Tibial nerve (tissue), 4 donors: Measurements from ENCODE around the gene TCF19. TPM values are rescaled to one million over a fixed set of nuclear protein-coding genes. Genes with fewer than 3 reads are reported as not detected.

ENCODE experiments used
- DNase-seq, 2 donors: peaks; one replicate each; pipeline ENCODE4 v3.0.0-alpha.2; 2019; ENCODE audit warnings: low spot score in 2 of 2
- H3K27ac ChIP-seq, 4 donors: fragments of 200-600 bp; sonication (generic) in 3 of 4; one replicate each; pipeline ENCODE4 v1.5.1; 2017 to 2019; ENCODE audit warnings: mild to moderate bottlenecking in 1 of 4
- H3K27me3 ChIP-seq, 2 donors: fragments of 200-600 bp; sonication (generic) in 1 of 2; one replicate each; pipeline versions ENCODE4 v1.5.1 to v1.6.0; 2017 to 2019
- H3K36me3 ChIP-seq, 3 donors: fragments of 200-600 bp; sonication (generic); one replicate each; pipeline ENCODE4 v1.5.1; 2018 to 2019
- H3K4me1 ChIP-seq, 4 donors: fragments of 200-600 bp; sonication (generic) in 3 of 4; one replicate each; pipeline ENCODE4 v1.5.1; 2017 to 2019
- H3K4me3 ChIP-seq, 4 donors: fragments of 200-600 bp; sonication (generic) in 3 of 4; one replicate each; pipeline ENCODE4 v1.5.1; 2017 to 2019; ENCODE audit warnings: mild to moderate bottlenecking in 1 of 4, moderate library complexity in 1 of 4
- H3K9me3 ChIP-seq, 4 donors: fragments of 200-600 bp; sonication (generic) in 3 of 4; one replicate each; pipeline ENCODE4 v1.5.1; 2017 to 2019
- EP300 ChIP-seq, 2 donors: sonication (generic); formaldehyde crosslinking; IDR thresholded peaks; one replicate each; pipeline ENCODE4 v1.6.1; 2017; ENCODE audit warnings: antibody characterized with exemption in 2 of 2, mild to moderate bottlenecking in 1 of 2
- POLR2A ChIP-seq, 2 donors: fragments of 450-650 bp; IDR thresholded peaks; one replicate each; pipeline ENCODE4 v1.6.1; 2017; ENCODE audit warnings: antibody characterized with exemption in 2 of 2, mild to moderate bottlenecking in 2 of 2, moderate library complexity in 2 of 2
- whole genome bisulfite sequencing, 2 donors: methylation state at CpG; one replicate each; pipeline ENCODE4 v1.1.5; 2018; 5-methylcytosine and 5-hydroxymethylcytosine counted together
- total RNA-seq, 4 donors: library from RNA; depleted of rRNA; stranded (reverse); fragments of >200 nt; gene quantifications; one replicate each; pipeline ENCODE4 v1.1.0, GENCODE V29; 2016
- TF ChIP-seq, protein P1 (sequence below), 5 experiments: fragments of 200-600 bp in 3 of 5; fragments of 450-650 bp in 2 of 5; sonication (generic) in 3 of 5; IDR thresholded peaks; one replicate each; pipeline ENCODE4 v1.5.1; 2016 to 2019; ENCODE audit warnings: antibody characterized with exemption in 5 of 5, mild to moderate bottlenecking in 3 of 5, moderate library complexity in 2 of 5

The TCF19 gene
- total RNA-seq, 4 donors from 2014 or later, result 1.2 to 4.6 (median 4.0) TPM

DNA sequence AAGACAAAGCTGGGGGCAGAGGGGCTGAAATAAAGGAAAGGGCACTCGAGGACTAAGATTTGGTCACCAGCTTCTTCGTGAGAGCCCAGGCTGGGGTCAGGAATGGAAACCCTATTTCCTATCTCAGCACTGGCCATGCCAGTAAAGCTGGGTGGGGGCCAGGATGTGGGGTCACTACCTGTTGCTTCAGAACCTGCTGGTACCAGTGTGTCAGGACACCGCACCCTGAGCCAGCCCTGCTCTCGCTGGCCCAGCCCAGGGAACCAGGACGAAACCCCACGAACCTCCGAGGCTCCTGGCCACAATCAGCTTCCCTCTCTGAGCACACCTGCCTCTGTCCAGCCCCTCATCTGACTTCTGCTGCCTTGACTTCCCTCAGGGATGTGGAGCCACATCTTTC is 40.2 kb upstream of the TCF19 start:
- Histone ChIP-seq H3K9me3 (no peaks in the 10 kb centered on the region), H3K4me3 (no peak overlapping the region), H3K27ac (no peak overlapping the region), H3K36me3 (no peaks in the 10 kb centered on the region), H3K4me1 (peaks cover 0 to 53% (median 15%) of the 10 kb centered on the region in 4 donors), H3K27me3 (no peaks in the 10 kb centered on the region)
- TF ChIP-seq EP300 (IDR thresholded peaks at IDR 0.05), result no peak
- no peak for TF ChIP-seq POLR2A (IDR thresholded peaks at IDR 0.05)
- TF ChIP-seq, protein P1, sequence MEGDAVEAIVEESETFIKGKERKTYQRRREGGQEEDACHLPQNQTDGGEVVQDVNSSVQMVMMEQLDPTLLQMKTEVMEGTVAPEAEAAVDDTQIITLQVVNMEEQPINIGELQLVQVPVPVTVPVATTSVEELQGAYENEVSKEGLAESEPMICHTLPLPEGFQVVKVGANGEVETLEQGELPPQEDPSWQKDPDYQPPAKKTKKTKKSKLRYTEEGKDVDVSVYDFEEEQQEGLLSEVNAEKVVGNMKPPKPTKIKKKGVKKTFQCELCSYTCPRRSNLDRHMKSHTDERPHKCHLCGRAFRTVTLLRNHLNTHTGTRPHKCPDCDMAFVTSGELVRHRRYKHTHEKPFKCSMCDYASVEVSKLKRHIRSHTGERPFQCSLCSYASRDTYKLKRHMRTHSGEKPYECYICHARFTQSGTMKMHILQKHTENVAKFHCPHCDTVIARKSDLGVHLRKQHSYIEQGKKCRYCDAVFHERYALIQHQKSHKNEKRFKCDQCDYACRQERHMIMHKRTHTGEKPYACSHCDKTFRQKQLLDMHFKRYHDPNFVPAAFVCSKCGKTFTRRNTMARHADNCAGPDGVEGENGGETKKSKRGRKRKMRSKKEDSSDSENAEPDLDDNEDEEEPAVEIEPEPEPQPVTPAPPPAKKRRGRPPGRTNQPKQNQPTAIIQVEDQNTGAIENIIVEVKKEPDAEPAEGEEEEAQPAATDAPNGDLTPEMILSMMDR (IDR thresholded peaks at IDR 0.05), result no peak
- WGBS, 2 donors, result 79 to 81% methylated on average over 7 of the region's 7 CpGs
- DNase-seq, result no peak

DNA sequence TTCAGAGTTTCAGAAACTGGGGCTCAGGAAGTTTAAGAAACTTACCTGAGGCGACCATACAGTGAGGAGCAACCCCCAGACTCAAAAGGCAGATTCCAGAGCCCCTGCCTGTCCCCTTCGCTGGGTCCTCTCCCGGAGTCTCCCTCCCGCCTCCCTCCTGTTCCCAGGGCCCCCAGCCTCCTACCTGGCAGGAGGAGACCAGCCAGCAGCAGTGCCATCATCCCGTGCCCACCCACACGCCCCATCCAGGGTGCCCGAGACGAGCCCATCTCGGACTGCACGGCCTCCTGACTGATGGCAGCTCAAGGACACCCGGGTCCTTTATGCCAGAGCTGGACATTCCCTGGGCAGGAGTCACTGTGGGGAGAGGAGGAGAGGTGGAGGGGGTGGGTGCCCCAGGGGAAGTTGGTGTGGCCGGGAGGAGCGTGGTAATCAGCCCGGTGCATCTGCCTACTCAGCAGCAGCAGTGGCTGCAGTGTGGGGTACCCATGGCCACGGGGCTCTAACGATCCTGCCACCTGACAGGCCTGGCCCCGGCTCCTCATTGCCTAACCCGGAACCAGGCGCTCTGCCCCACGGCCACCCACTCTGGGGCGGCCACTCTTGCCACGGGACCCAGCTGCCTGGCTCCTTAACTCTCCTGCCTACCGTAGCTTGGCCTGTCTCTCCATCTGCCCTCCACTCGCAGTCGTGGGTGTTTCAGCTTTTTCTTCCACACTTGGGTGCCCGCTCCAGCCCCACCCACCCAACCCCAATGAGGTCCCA is 38.1 kb upstream of the TCF19 start, which contains the start of gene CDSN:
CDSN (minus strand) TSS at position 296 of the 765 bp plus-strand sequence; CDS start at position 269, 27 bp downstream.
- no peaks in the 10 kb centered on the region for H3K36me3 ChIP-seq
- no peak within 1 kb of the TSS for H3K27ac ChIP-seq
- no peaks in the 10 kb centered on the region for H3K9me3 ChIP-seq
- H3K4me3 ChIP-seq, result no peak within 1 kb of the TSS
- 76 to 83% methylated on average over 25 to 26 of the region's 26 CpGs for WGBS, 2 donors
- peaks cover 0 to 42% (median 2%) of the 10 kb centered on the region in 4 donors for H3K4me1 ChIP-seq
- TF ChIP-seq, protein P1 (IDR thresholded peaks at IDR 0.05), result no peak
- no peak for TF ChIP-seq POLR2A (IDR thresholded peaks at IDR 0.05)
- TF ChIP-seq EP300 (IDR thresholded peaks at IDR 0.05), result no peak
- H3K27me3 ChIP-seq, result no peaks in the 10 kb centered on the region
- DNase-seq, result no peak

DNA sequence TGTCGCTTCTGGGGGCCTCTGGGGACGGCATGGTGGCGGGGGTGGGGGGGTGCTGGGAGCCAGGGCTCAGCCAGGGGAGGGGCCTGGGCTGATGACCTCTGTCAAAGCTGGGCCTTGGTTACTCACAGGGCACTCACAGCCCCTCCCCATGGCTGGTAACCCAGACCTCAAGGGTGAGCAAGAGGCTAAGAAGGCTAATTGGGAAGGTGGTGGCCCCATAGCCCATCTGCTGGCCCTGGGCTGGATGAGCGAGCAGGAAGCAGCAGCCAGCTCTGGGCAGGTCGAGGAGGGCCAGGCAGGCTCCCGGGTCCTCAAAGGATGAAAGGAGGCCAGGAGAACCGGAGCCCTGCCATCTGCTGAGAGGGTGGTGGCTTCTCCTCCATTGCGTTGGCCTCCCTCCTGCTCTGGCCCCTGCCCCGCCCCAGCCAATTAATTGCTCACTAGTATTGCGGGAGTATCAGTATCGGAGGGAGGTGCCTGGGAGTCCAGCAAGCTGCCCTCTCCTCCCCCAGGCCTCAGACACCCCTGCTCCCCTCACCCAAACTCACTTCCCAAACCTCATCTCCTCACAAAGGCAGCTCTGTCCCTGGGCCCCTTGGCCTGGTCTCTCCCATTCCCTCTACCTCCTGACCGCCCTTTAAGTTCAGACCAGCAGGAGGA is 37.1 kb upstream of the TCF19 start:
- H3K4me1 ChIP-seq, result peaks cover 0 to 37% (median 0%) of the 10 kb centered on the region in 4 donors
- TF ChIP-seq, protein P1 (IDR thresholded peaks at IDR 0.05), result no peak
- TF ChIP-seq EP300 (IDR thresholded peaks at IDR 0.05) (no peak), POLR2A (IDR thresholded peaks at IDR 0.05) (no peak)
- no peak overlapping the region for H3K4me3 ChIP-seq
- H3K9me3 ChIP-seq, result no peaks in the 10 kb centered on the region
- no peak for DNase-seq
- H3K27me3 ChIP-seq, result no peaks in the 10 kb centered on the region
- no peak overlapping the region for H3K27ac ChIP-seq
- no peaks in the 10 kb centered on the region for H3K36me3 ChIP-seq
- 81 to 87% methylated on average over 9 to 12 of the region's 12 CpGs for WGBS, 2 donors

DNA sequence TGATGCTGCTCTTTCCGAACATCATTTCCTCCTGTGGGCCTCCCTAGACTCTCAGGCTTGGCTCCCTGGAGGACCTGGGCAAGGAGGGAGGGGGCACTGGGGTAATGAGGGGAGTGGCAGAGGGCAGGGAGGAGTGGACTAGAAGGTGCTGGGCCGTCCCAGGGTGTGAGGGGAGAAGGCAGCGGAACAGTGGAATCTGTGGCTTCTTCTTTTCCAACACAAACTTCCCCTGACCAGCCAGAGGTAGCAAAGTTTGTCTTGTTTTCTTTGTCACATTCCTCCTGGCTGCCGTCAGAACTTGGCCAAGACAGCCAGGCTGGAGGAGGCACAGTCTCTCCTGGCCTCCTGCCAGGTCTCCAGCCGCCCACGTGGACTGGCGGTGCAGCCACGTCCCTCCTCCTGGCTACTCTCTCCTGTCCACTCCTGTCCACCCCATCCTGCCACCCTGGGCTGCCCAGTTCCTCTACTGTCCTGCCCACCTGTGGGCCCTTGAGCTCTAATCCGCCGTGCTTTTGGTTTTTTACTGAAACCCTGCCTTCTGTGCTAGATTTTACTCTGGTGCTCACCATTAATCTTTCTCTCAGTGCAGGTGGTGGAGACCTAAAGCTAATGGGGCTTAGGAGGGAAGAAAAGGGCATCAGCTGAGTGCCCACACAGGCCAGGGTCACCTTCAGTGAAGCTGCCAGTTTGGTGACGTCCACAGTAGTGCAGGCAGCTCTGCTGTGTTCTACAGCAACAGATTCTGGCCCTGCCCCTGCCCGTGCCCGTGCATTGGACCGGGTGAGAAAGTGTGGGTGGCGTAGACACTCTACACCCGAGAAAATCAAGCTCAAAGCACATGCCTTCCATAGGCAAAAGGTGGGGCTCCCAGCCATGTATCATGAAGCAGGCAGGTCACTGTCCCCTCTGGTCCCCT is 35.3 kb upstream of the TCF19 start:
- no peak overlapping the region for H3K4me3 ChIP-seq
- no peaks in the 10 kb centered on the region for H3K27me3 ChIP-seq
- 24 to 42% methylated on average over 15 to 16 of the region's 16 CpGs for WGBS, 2 donors
- no peaks in the 10 kb centered on the region for H3K36me3 ChIP-seq
- H3K4me1 ChIP-seq, result peaks cover 0 to 22% (median 0%) of the 10 kb centered on the region in 4 donors
- DNase-seq, result peak in 1 of 2 donors; percentile 51
- H3K9me3 ChIP-seq, result no peaks in the 10 kb centered on the region
- TF ChIP-seq, protein P1 (IDR thresholded peaks at IDR 0.05), result no peak
- TF ChIP-seq EP300 (IDR thresholded peaks at IDR 0.05) (no peak), POLR2A (IDR thresholded peaks at IDR 0.05) (no peak)
- no peak overlapping the region for H3K27ac ChIP-seq
